MM.1S (cell line): ENCODE measurements around the gene TSPAN17.
A peak's percentile ranks its signal among the peaks of the same experiment; 100 is the strongest.

Experiments
- DNase-seq: peaks from one replicate; pipeline ENCODE4 v3.0.0-alpha.2; 2015
- H2AFZ ChIP-seq: fragments of 300-600 bp; sonication (generic); 2 replicates; pipeline ENCODE4 v1.6.0; 2016; ENCODE audit warnings: antibody characterized with exemption, low read length
- H3F3A ChIP-seq: fragments of 300-600 bp; sonication (generic); 2 replicates; pipeline ENCODE4 v1.6.1; 2016; ENCODE audit warnings: mild to moderate bottlenecking, antibody characterized with exemption, low read length, moderate library complexity, mixed read lengths; ENCODE audit not compliant: insufficient read depth
- H3K27ac ChIP-seq: fragments of 300-600 bp; sonication (generic); 2 replicates; pipeline ENCODE4 v1.5.1; 2016; ENCODE audit warnings: mild to moderate bottlenecking, low read length
- H3K27me3 ChIP-seq: fragments of 300-600 bp; sonication (generic); replicated peaks from 2 replicates; pipeline ENCODE4 v1.6.0; 2016; ENCODE audit warnings: low read length; ENCODE audit not compliant: insufficient read depth
- H3K36me3 ChIP-seq: fragments of 300-600 bp; sonication (generic); replicated peaks from 2 replicates; pipeline ENCODE4 v1.6.1; 2016; ENCODE audit warnings: mild to moderate bottlenecking, low read length, mixed read lengths; ENCODE audit not compliant: insufficient read depth
- H3K4me1 ChIP-seq: fragments of 300-600 bp; sonication (generic); 2 replicates; pipeline ENCODE4 v1.6.1; 2016; ENCODE audit warnings: low read length, mixed read lengths
- H3K4me2 ChIP-seq: fragments of 300-600 bp; sonication (generic); 2 replicates; pipeline ENCODE4 v1.6.0; 2016; ENCODE audit warnings: low read depth, low read length
- H3K4me3 ChIP-seq: fragments of 300-600 bp; sonication (generic); 2 replicates; pipeline ENCODE4 v1.5.1; 2016; ENCODE audit warnings: low read length, mixed read lengths
- H3K79me2 ChIP-seq: fragments of 300-600 bp; sonication (generic); 2 replicates; pipeline ENCODE4 v1.6.1; 2016; ENCODE audit warnings: mixed run types, low read length, mixed read lengths
- H3K9ac ChIP-seq: fragments of 300-600 bp; sonication (generic); 2 replicates; pipeline ENCODE4 v1.6.1; 2016; ENCODE audit warnings: low read length, mixed read lengths
- H3K9me2 ChIP-seq: fragments of 300-600 bp; sonication (generic); replicated peaks from 2 replicates; pipeline ENCODE4 v1.6.1; 2016; ENCODE audit warnings: mild to moderate bottlenecking, low read length, mixed read lengths; ENCODE audit not compliant: insufficient read depth
- H3K9me3 ChIP-seq: fragments of 300-600 bp; sonication (generic); replicated peaks from 2 replicates; pipeline ENCODE4 v1.6.1; 2016; ENCODE audit warnings: mild to moderate bottlenecking, low read length, mixed read lengths; ENCODE audit not compliant: insufficient read depth
- H4K20me1 ChIP-seq: fragments of 300-600 bp; sonication (generic); 2 replicates; pipeline ENCODE4 v1.6.1; 2016; ENCODE audit warnings: mild to moderate bottlenecking, low read length, moderate library complexity, mixed read lengths; ENCODE audit not compliant: insufficient read depth
- CTCF ChIP-seq: fragments of 300-600 bp; sonication (generic); IDR thresholded peaks from 2 replicates; pipeline ENCODE4 v1.5.1; 2016; ENCODE audit warnings: antibody characterized with exemption, low read length, mixed read lengths
- EZH2 ChIP-seq: fragments of 300-600 bp; sonication (generic); optimal IDR thresholded peaks from 2 replicates; pipeline ENCODE3; 2017; ENCODE audit warnings: low read depth, mild to moderate bottlenecking, antibody characterized with exemption, low read length, mixed read lengths
- EZH2phosphoT487 ChIP-seq: fragments of 300-600 bp; sonication (generic); IDR thresholded peaks from 2 replicates; pipeline ENCODE4 v1.6.1; 2018; ENCODE audit warnings: antibody characterized with exemption, low read length

TSPAN17 gene

GRCh38 chr5:176658817-176659511, 11.7 kb downstream of the TSPAN17 start:
- Histone ChIP-seq H3K9ac (peak overlapping the region; percentile 35; the same call in 1 of the 2 replicates), H2AFZ (0 out of 2 replicates have a peak overlapping the region, but pooled peaks have one; percentile 14), H3K4me3 (peak overlapping the region; percentile 36), H3F3A (peaks cover 21% of the 10 kb centered on the region), H3K9me2 (no peaks in the 10 kb centered on the region), H3K27me3 (peaks cover 11% of the 10 kb centered on the region), H3K27ac (peak overlapping the region; percentile 54; the same call in 1 of the 2 replicates), H3K9me3 (no peaks in the 10 kb centered on the region), H3K4me1 (peaks cover 30% of the 10 kb centered on the region), H4K20me1 (no peaks in the 10 kb centered on the region), H3K36me3 (no peaks in the 10 kb centered on the region), H3K79me2 (no peaks in the 10 kb centered on the region), H3K4me2 (peak overlapping the region; percentile 91)
- DNase-seq: peak; percentile 83
- TF ChIP-seq EZH2phosphoT487 (no peak), EZH2 (no peak), CTCF (no peak)

GRCh38 chr5:176659512-176659839, 12.2 kb downstream of the TSPAN17 start:
- no peak overlapping the region for H2AFZ ChIP-seq
- H3K27ac ChIP-seq: peak overlapping the region; percentile 54; the same call in 1 of the 2 replicates
- TF ChIP-seq CTCF (no peak), EZH2phosphoT487 (no peak), EZH2 (no peak)
- no peaks in the 10 kb centered on the region for H3K36me3 ChIP-seq
- peak overlapping the region; percentile 91 for H3K4me2 ChIP-seq
- no peak overlapping the region for H3K9ac ChIP-seq
- DNase-seq: no peak
- no peaks in the 10 kb centered on the region for H4K20me1 ChIP-seq
- H3F3A ChIP-seq: peaks cover 21% of the 10 kb centered on the region
- no peaks in the 10 kb centered on the region for H3K9me2 ChIP-seq
- no peaks in the 10 kb centered on the region for H3K9me3 ChIP-seq
- H3K4me1 ChIP-seq: peaks cover 30% of the 10 kb centered on the region
- peak overlapping the region; percentile 36; the same call in 1 of the 2 replicates for H3K4me3 ChIP-seq
- peaks cover 16% of the 10 kb centered on the region for H3K27me3 ChIP-seq
- no peaks in the 10 kb centered on the region for H3K79me2 ChIP-seq

- no peak for TF ChIP-seq CTCF
- no peak for TF ChIP-seq EZH2phosphoT487
- TF ChIP-seq EZH2: no peak
- Histone ChIP-seq H3K79me2 (no peaks in the 10 kb centered on the region), H3K4me1 (peaks cover 30% of the 10 kb centered on the region), H2AFZ (no peak overlapping the region), H3K36me3 (no peaks in the 10 kb centered on the region), H3K4me2 (no peak overlapping the region), H3K27me3 (peaks cover 16% of the 10 kb centered on the region), H3K9me3 (no peaks in the 10 kb centered on the region), H3F3A (peaks cover 21% of the 10 kb centered on the region), H3K27ac (no peak overlapping the region), H3K9me2 (no peaks in the 10 kb centered on the region), H3K4me3 (no peak overlapping the region), H3K9ac (no peak overlapping the region), H4K20me1 (no peaks in the 10 kb centered on the region)
- DNase-seq: no peak
Observed at GRCh38 chr5:176659860-176660461, 12.7 kb downstream of the TSPAN17 start.
